ENCODE results near the gene PLXNA4. TPM values are rescaled to one million over a fixed set of nuclear protein-coding genes. Genes with fewer than 3 reads are reported as not detected.

Gene PLXNA4
- total RNA-seq, 2 donors from 2014 or later: 12.2 to 27.7 TPM

GRCh38 chr7:132105096-132105495 is 471.2 kb downstream of the PLXNA4 start:
- no peak for DNase-seq (ENCODE audit: low spot score)
- Histone ChIP-seq H3K9me3 (no peaks in the 10 kb centered on the region), H3K36me3 (no peaks in the 10 kb centered on the region), H3K27me3 (replicated peaks; ENCODE audit: insufficient read depth) (no peaks in the 10 kb centered on the region), H3K27ac (no peak overlapping the region), H3K4me3 (no peak overlapping the region), H3K4me1 (ENCODE audit: control insufficient read depth in 1 of 2, low read depth in 2 of 2) (no peaks in the 10 kb centered on the region)
- no peak for ATAC-seq (ENCODE audit: insufficient number of reproducible peaks, low FRiP score, low read depth)
- no peak for TF ChIP-seq CTCF (IDR thresholded peaks at IDR 0.05)

- Histone ChIP-seq H3K27ac (no peak overlapping the region), H3K9me3 (no peaks in the 10 kb centered on the region), H3K4me3 (no peak overlapping the region), H3K36me3 (no peaks in the 10 kb centered on the region), H3K27me3 (replicated peaks; ENCODE audit: insufficient read depth) (no peaks in the 10 kb centered on the region), H3K4me1 (ENCODE audit: control insufficient read depth in 1 of 2, low read depth in 2 of 2) (no peaks in the 10 kb centered on the region)
- TF ChIP-seq CTCF (IDR thresholded peaks at IDR 0.05): no peak
- DNase-seq (ENCODE audit: low spot score) (no peak), ATAC-seq (ENCODE audit: insufficient number of reproducible peaks, low FRiP score, low read depth) (no peak)
These were observed 472.6 kb downstream of the PLXNA4 start for GRCh38 chr7:132103718-132104117.

GRCh38 chr7:132102942-132103341 is 473.3 kb downstream of the PLXNA4 start:
- no peak for ATAC-seq (ENCODE audit: insufficient number of reproducible peaks, low FRiP score, low read depth)
- no peak for TF ChIP-seq CTCF (IDR thresholded peaks at IDR 0.05)
- Histone ChIP-seq H3K27me3 (replicated peaks; ENCODE audit: insufficient read depth) (no peaks in the 10 kb centered on the region), H3K4me3 (no peak overlapping the region), H3K4me1 (ENCODE audit: control insufficient read depth in 1 of 2, low read depth in 2 of 2) (no peaks in the 10 kb centered on the region), H3K36me3 (no peaks in the 10 kb centered on the region), H3K27ac (no peak overlapping the region), H3K9me3 (no peaks in the 10 kb centered on the region)
- DNase-seq (ENCODE audit: low spot score): no peak

GRCh38 chr7:132102391-132102790 is 473.9 kb downstream of the PLXNA4 start:
- Histone ChIP-seq H3K4me3 (no peak overlapping the region), H3K9me3 (no peaks in the 10 kb centered on the region), H3K4me1 (ENCODE audit: control insufficient read depth in 1 of 2, low read depth in 2 of 2) (no peaks in the 10 kb centered on the region), H3K27me3 (replicated peaks; ENCODE audit: insufficient read depth) (no peaks in the 10 kb centered on the region), H3K36me3 (no peaks in the 10 kb centered on the region), H3K27ac (no peak overlapping the region)
- TF ChIP-seq CTCF (IDR thresholded peaks at IDR 0.05): no peak
- DNase-seq (ENCODE audit: low spot score) (no peak), ATAC-seq (ENCODE audit: insufficient number of reproducible peaks, low FRiP score, low read depth) (no peak)

GRCh38 chr7:132100981-132101380 is 475.3 kb downstream of the PLXNA4 start:
- no peaks in the 10 kb centered on the region for H3K4me1 ChIP-seq (ENCODE audit: control insufficient read depth in 1 of 2, low read depth in 2 of 2)
- no peaks in the 10 kb centered on the region for H3K36me3 ChIP-seq
- no peaks in the 10 kb centered on the region for H3K27me3 ChIP-seq (replicated peaks; ENCODE audit: insufficient read depth)
- H3K4me3 ChIP-seq: no peak overlapping the region
- no peak overlapping the region for H3K27ac ChIP-seq
- TF ChIP-seq CTCF (IDR thresholded peaks at IDR 0.05): no peak
- no peaks in the 10 kb centered on the region for H3K9me3 ChIP-seq
- no peak for DNase-seq (ENCODE audit: low spot score)
- ATAC-seq (ENCODE audit: insufficient number of reproducible peaks, low FRiP score, low read depth): no peak

All from thoracic aorta (tissue), 2 donors.